Neural cell (in vitro differentiated cells): ENCODE results near the gene NCKIPSD. TPM values are rescaled to one million over a fixed set of nuclear protein-coding genes. Genes with fewer than 3 reads are reported as not detected.
A peak's percentile ranks its signal among the peaks of the same experiment; 100 is the strongest.

ENCODE experiments used
- H2AFZ ChIP-seq: fragments of 200-600, 300-800 bp; sonication (generic), shearing (Covaris generic); 2 replicates; pipeline ENCODE4 v1.6.0; 2014; ENCODE audit warnings: low read depth, mild to moderate bottlenecking, antibody characterized with exemption, low read length, moderate library complexity
- H3F3A ChIP-seq: fragments of 200-600 bp; shearing (Covaris generic); 2 replicates; pipeline ENCODE4 v1.6.1; 2016; ENCODE audit warnings: mild to moderate bottlenecking, moderate library complexity, mixed read lengths, antibody characterized with exemption, low read length; ENCODE audit not compliant: insufficient read depth, poor library complexity, severe bottlenecking
- H3K27ac ChIP-seq: fragments of 200-600, 300-800 bp; sonication (generic), shearing (Covaris generic); 2 replicates; pipeline ENCODE4 v1.5.1; 2014; ENCODE audit warnings: mild to moderate bottlenecking, low read length, moderate library complexity
- H3K27me3 ChIP-seq: fragments of 300-800, 200-600 bp; sonication (generic), shearing (Covaris generic); 2 replicates; pipeline ENCODE4 v1.6.0; 2014; ENCODE audit warnings: mild to moderate bottlenecking, low read depth, low read length, moderate library complexity; ENCODE audit not compliant: insufficient read depth
- H3K36me3 ChIP-seq: fragments of 300-800, 200-600 bp; sonication (generic), shearing (Covaris generic); 2 replicates; pipeline ENCODE4 v1.5.1; 2014; ENCODE audit warnings: mild to moderate bottlenecking, antibody characterized with exemption, low read length, moderate library complexity; ENCODE audit not compliant: insufficient read depth
- H3K4me2 ChIP-seq: fragments of 300-800, 200-600 bp; sonication (generic), shearing (Covaris generic); 2 replicates; pipeline ENCODE4 v1.6.0; 2014; ENCODE audit warnings: mild to moderate bottlenecking, low read length
- H3K4me3 ChIP-seq: fragments of 300-800, 200-600 bp; sonication (generic), shearing (Covaris generic); 2 replicates; pipeline ENCODE4 v1.5.1; 2014; ENCODE audit warnings: mild to moderate bottlenecking, low read length, moderate library complexity
- H3K79me2 ChIP-seq: fragments of 200-600 bp; shearing (Covaris generic); replicated peaks from 2 replicates; pipeline ENCODE4 v1.6.0; 2014; ENCODE audit warnings: mild to moderate bottlenecking, low read length, moderate library complexity; ENCODE audit not compliant: insufficient read depth
- H3K9ac ChIP-seq: fragments of 300-800, 200-600 bp; sonication (generic), shearing (Covaris generic); 2 replicates; pipeline ENCODE4 v1.6.1; 2016; ENCODE audit warnings: mild to moderate bottlenecking, low read length, mixed read lengths
- H3K9me2 ChIP-seq: fragments of 200-600 bp; shearing (Covaris generic); 2 replicates; pipeline ENCODE4 v1.6.1; 2016; ENCODE audit warnings: mild to moderate bottlenecking, low read length, mixed read lengths; ENCODE audit not compliant: insufficient read depth
- H3K9me3 ChIP-seq: fragments of 200-600, 300-800 bp; sonication (generic), shearing (Covaris generic); 2 replicates; pipeline ENCODE4 v1.6.1; 2016; ENCODE audit warnings: mild to moderate bottlenecking, mixed run types, low read length, moderate library complexity, mixed read lengths
- H4K20me1 ChIP-seq: fragments of 200-600 bp; shearing (Covaris generic); 2 replicates; pipeline ENCODE4 v1.6.1; 2016; ENCODE audit warnings: mild to moderate bottlenecking, mixed run types; ENCODE audit not compliant: insufficient read depth
- EP300 ChIP-seq: fragments of 450-650 bp; conservative IDR thresholded peaks from 2 replicates; pipeline ENCODE4 v1.6.1; 2014; ENCODE audit warnings: antibody characterized with exemption, mild to moderate bottlenecking, moderate library complexity; ENCODE audit not compliant: poor library complexity, severe bottlenecking
- EZH2 ChIP-seq: fragments of 200-600, 300-800 bp; shearing (Covaris generic), sonication (generic); IDR thresholded peaks from 2 replicates; pipeline ENCODE4 v1.6.1; 2014; ENCODE audit warnings: antibody characterized with exemption, low read length, borderline replicate concordance, mild to moderate bottlenecking; ENCODE audit not compliant: insufficient read depth, poor library complexity, severe bottlenecking
- MXI1 ChIP-seq: fragments of 450-650 bp; conservative IDR thresholded peaks from 2 replicates; pipeline ENCODE4 v1.6.1; 2014; ENCODE audit warnings: antibody characterized with exemption, mild to moderate bottlenecking; ENCODE audit not compliant: poor library complexity, severe bottlenecking
- POLR2AphosphoS5 ChIP-seq: IDR thresholded peaks from 2 replicates; pipeline ENCODE4 v1.6.1; 2012
- RAD21 ChIP-seq: fragments of 450-650 bp; conservative IDR thresholded peaks from 2 replicates; pipeline ENCODE4 v1.6.1; 2014; ENCODE audit warnings: antibody characterized with exemption, mild to moderate bottlenecking, moderate library complexity
- SMC3 ChIP-seq: fragments of 450-650 bp; conservative IDR thresholded peaks from 2 replicates; pipeline ENCODE4 v1.6.1; 2014; ENCODE audit warnings: antibody characterized with exemption, mild to moderate bottlenecking, moderate library complexity; ENCODE audit not compliant: poor library complexity
- polyA plus RNA-seq: library from polyadenylated mRNA; depleted of rRNA; stranded (reverse); fragments of >200 nt; gene quantifications from 2 replicates; pipeline ENCODE4 v1.2.3, GENCODE V29; 2014
- TF ChIP-seq, protein P1 (sequence below): fragments of 450-650 bp; IDR thresholded peaks from 2 replicates; pipeline ENCODE4 v1.5.1; 2014; ENCODE audit warnings: antibody characterized with exemption, mild to moderate bottlenecking, moderate library complexity; ENCODE audit not compliant: poor library complexity, severe bottlenecking
- TF ChIP-seq, protein P2 (sequence below): IDR thresholded peaks from 2 replicates; pipeline ENCODE4 v1.6.1; 2012; ENCODE audit warnings: borderline replicate concordance

The NCKIPSD gene
- polyA plus RNA-seq, 1 donor from 2014 or later, result 19.0 TPM

GRCh38 chr3:48634661-48635221 is 51.0 kb downstream of the NCKIPSD start:
- Histone ChIP-seq H3K27me3 (no peaks in the 10 kb centered on the region), H3K79me2 (no peaks in the 10 kb centered on the region), H3K27ac (peak overlapping the region; percentile 52), H3K36me3 (no peaks in the 10 kb centered on the region), H3K9me2 (no peaks in the 10 kb centered on the region), H3K4me3 (peak overlapping the region; percentile 80), H3K9ac (peak overlapping the region; percentile 64), H2AFZ (no peak overlapping the region), H3K4me2 (peak overlapping the region; percentile 42), H3F3A (no peaks in the 10 kb centered on the region), H3K9me3 (no peaks in the 10 kb centered on the region), H4K20me1 (peaks cover 38% of the 10 kb centered on the region)
- TF ChIP-seq EZH2, result no peak
- no peak for TF ChIP-seq MXI1
- TF ChIP-seq, protein P1, sequence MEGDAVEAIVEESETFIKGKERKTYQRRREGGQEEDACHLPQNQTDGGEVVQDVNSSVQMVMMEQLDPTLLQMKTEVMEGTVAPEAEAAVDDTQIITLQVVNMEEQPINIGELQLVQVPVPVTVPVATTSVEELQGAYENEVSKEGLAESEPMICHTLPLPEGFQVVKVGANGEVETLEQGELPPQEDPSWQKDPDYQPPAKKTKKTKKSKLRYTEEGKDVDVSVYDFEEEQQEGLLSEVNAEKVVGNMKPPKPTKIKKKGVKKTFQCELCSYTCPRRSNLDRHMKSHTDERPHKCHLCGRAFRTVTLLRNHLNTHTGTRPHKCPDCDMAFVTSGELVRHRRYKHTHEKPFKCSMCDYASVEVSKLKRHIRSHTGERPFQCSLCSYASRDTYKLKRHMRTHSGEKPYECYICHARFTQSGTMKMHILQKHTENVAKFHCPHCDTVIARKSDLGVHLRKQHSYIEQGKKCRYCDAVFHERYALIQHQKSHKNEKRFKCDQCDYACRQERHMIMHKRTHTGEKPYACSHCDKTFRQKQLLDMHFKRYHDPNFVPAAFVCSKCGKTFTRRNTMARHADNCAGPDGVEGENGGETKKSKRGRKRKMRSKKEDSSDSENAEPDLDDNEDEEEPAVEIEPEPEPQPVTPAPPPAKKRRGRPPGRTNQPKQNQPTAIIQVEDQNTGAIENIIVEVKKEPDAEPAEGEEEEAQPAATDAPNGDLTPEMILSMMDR, result no peak
- TF ChIP-seq RAD21, result no peak
- TF ChIP-seq, protein P2, sequence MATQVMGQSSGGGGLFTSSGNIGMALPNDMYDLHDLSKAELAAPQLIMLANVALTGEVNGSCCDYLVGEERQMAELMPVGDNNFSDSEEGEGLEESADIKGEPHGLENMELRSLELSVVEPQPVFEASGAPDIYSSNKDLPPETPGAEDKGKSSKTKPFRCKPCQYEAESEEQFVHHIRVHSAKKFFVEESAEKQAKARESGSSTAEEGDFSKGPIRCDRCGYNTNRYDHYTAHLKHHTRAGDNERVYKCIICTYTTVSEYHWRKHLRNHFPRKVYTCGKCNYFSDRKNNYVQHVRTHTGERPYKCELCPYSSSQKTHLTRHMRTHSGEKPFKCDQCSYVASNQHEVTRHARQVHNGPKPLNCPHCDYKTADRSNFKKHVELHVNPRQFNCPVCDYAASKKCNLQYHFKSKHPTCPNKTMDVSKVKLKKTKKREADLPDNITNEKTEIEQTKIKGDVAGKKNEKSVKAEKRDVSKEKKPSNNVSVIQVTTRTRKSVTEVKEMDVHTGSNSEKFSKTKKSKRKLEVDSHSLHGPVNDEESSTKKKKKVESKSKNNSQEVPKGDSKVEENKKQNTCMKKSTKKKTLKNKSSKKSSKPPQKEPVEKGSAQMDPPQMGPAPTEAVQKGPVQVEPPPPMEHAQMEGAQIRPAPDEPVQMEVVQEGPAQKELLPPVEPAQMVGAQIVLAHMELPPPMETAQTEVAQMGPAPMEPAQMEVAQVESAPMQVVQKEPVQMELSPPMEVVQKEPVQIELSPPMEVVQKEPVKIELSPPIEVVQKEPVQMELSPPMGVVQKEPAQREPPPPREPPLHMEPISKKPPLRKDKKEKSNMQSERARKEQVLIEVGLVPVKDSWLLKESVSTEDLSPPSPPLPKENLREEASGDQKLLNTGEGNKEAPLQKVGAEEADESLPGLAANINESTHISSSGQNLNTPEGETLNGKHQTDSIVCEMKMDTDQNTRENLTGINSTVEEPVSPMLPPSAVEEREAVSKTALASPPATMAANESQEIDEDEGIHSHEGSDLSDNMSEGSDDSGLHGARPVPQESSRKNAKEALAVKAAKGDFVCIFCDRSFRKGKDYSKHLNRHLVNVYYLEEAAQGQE, result no peak
- TF ChIP-seq SMC3, result no peak
- TF ChIP-seq EP300, result no peak

- Histone ChIP-seq H3K27me3 (no peaks in the 10 kb centered on the region), H3K27ac (no peak overlapping the region), H3K79me2 (no peaks in the 10 kb centered on the region), H3K4me2 (no peak overlapping the region), H4K20me1 (peaks cover 28% of the 10 kb centered on the region), H3K4me3 (no peak overlapping the region), H3K9me2 (no peaks in the 10 kb centered on the region), H3K9me3 (no peaks in the 10 kb centered on the region), H3K36me3 (no peaks in the 10 kb centered on the region), H2AFZ (no peak overlapping the region), H3K9ac (no peak overlapping the region), H3F3A (no peaks in the 10 kb centered on the region)
- TF ChIP-seq SMC3 (no peak), POLR2AphosphoS5 (no peak), EZH2 (no peak), EP300 (no peak)
- TF ChIP-seq, protein P2, result no peak
These were observed 52.0 kb downstream of the NCKIPSD start for GRCh38 chr3:48633743-48634142.
